Measurements from ENCODE around the gene FARS2. TPM values are rescaled to one million over a fixed set of nuclear protein-coding genes. Genes with fewer than 3 reads are reported as not detected.

FARS2 gene
- total and polyA plus RNA-seq, 2 donors (not counting 3 experiments of a cell fraction or from before 2014, with no cell fraction given): 20.2 to 20.5 TPM

DNA sequence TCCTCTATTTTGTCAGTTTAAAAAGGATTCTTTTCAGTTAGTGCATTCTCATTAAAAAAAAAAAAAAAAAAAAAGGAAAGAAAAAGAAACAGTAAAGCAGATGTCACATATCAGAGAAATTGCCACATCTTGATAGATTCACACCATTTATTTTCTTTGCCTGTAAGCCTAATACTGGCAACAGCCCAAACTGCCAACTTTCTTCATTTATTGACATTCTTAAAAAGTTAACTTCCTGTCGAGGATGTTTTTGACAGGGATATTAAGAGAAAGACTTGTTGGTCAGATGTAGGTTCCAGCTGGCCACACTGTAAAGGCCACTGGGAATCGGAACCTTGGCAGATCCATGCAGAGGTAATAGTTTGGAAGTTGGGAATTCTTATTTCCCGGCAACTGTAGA lies 412.8 kb downstream of the FARS2 start:
- no peaks in the 10 kb centered on the region for H3K9me1 ChIP-seq (replicated peaks; ENCODE audit: control insufficient read depth, extremely low read depth, insufficient read depth, low read length)
- no peaks in the 10 kb centered on the region for H4K20me1 ChIP-seq (replicated peaks; ENCODE audit: control insufficient read depth, extremely low read depth, insufficient read depth, low read length)
- H3K4me2 ChIP-seq (ENCODE audit: insufficient read depth, low read length): no peak overlapping the region
- POLR2A ChIA-PET: no interaction called here
- H3K36me3 ChIP-seq (ENCODE audit: control insufficient read depth in 2 of 2, extremely low read depth in 1 of 2, insufficient read depth in 2 of 2, low read length in 2 of 2): no peaks in the 10 kb centered on the region
- DNase-seq (ENCODE audit: low read depth, low spot score) (no peak), FAIRE-seq (no peak)
- H3K4me3 ChIP-seq (replicated peaks in 1 of 3; ENCODE audit: insufficient read depth in 1 of 3, low read depth in 1 of 3, low read length in 3 of 3): no peak overlapping the region
- BruUV-seq (replicated peaks): no TSS peak
- no peak overlapping the region for H3K9ac ChIP-seq (replicated peaks; ENCODE audit: extremely low read depth, insufficient read depth, low read length)
- no peaks in the 10 kb centered on the region for H3K4me1 ChIP-seq (ENCODE audit: control insufficient read depth, extremely low read depth, insufficient read depth, low read length)
- CTCF ChIA-PET: no interaction called here
- TF ChIP-seq GATA2 (IDR thresholded peaks at IDR 0.05; ENCODE audit: insufficient read depth, insufficient read length, low read depth, low read length) (no peak), MYC (IDR thresholded peaks at IDR 0.05; ENCODE audit: low read depth, low read length) (no peak)
- no peaks in the 10 kb centered on the region for H3K9me3 ChIP-seq (replicated peaks; ENCODE audit: control insufficient read depth, insufficient read depth, low read length)
- no peaks in the 10 kb centered on the region for H3K79me2 ChIP-seq (ENCODE audit: control insufficient read depth, insufficient read depth, low read length)
- H3K27ac ChIP-seq (ENCODE audit: insufficient read depth, low read depth, low read length): no peak overlapping the region
- intact Hi-C loops (cut with micrococcal nuclease): loop anchor here (5.0 kb wide), 1 partner anchor 202 kb away; no protein-coding TSS in a partner anchor
- no peaks in the 10 kb centered on the region for H3K27me3 ChIP-seq (ENCODE audit: control insufficient read depth in 2 of 2, insufficient read depth in 2 of 2, low read length in 2 of 2)
- H2AFZ ChIP-seq (ENCODE audit: low read depth, low read length): no peak overlapping the region
- dilution Hi-C loops (cut with MboI; ENCODE audit: extremely low pct_ligation_motif_present, low sequenced_read_pairs): no loop called here

DNA sequence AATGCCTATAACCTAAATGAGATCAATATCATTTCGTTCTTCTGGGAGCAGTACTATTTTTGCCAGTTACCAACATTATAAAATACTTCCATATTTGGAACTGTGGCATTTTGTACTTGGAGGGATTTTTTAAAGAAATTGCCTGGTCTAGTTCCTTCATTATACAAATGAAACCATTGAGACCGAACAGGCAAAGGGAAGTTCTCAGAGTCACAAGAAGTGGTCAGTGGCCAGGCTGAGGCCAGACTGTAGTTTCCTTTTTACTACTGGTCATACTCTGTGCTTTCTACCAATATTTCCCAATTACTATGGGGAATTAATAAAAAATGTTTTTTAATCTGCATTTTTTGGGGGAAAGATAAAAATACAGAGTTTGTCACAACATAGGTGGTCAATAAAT lies 413.4 kb downstream of the FARS2 start:
- no peak for TF ChIP-seq EZH2 (IDR thresholded peaks at IDR 0.05; ENCODE audit: borderline replicate concordance, low read depth, low read length, severe bottlenecking)
- no peak for TF ChIP-seq JUN (IDR thresholded peaks at IDR 0.05; ENCODE audit: borderline replicate concordance, insufficient read depth, insufficient read length, low read depth)
- no peak for TF ChIP-seq POLR2AphosphoS5 (IDR thresholded peaks at IDR 0.05; ENCODE audit: insufficient read depth, low read depth, low read length)
- no peak for TF ChIP-seq POLR2A (IDR thresholded peaks at IDR 0.05; ENCODE audit: low read depth, low read length)
- TF ChIP-seq, protein P1, sequence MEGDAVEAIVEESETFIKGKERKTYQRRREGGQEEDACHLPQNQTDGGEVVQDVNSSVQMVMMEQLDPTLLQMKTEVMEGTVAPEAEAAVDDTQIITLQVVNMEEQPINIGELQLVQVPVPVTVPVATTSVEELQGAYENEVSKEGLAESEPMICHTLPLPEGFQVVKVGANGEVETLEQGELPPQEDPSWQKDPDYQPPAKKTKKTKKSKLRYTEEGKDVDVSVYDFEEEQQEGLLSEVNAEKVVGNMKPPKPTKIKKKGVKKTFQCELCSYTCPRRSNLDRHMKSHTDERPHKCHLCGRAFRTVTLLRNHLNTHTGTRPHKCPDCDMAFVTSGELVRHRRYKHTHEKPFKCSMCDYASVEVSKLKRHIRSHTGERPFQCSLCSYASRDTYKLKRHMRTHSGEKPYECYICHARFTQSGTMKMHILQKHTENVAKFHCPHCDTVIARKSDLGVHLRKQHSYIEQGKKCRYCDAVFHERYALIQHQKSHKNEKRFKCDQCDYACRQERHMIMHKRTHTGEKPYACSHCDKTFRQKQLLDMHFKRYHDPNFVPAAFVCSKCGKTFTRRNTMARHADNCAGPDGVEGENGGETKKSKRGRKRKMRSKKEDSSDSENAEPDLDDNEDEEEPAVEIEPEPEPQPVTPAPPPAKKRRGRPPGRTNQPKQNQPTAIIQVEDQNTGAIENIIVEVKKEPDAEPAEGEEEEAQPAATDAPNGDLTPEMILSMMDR (IDR thresholded peaks at IDR 0.05; ENCODE audit: extremely low read depth in 1 of 2, insufficient read depth in 1 of 2, low read depth in 1 of 2, low read length in 2 of 2): no peak
- TF ChIP-seq FOS (IDR thresholded peaks at IDR 0.05; ENCODE audit: borderline replicate concordance, insufficient read depth, low read length): no peak
- TF ChIP-seq, protein P2, sequence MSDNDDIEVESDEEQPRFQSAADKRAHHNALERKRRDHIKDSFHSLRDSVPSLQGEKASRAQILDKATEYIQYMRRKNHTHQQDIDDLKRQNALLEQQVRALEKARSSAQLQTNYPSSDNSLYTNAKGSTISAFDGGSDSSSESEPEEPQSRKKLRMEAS (IDR thresholded peaks at IDR 0.05; ENCODE audit: insufficient read depth, insufficient read length): no peak
- no peak for TF ChIP-seq GATA2 (IDR thresholded peaks at IDR 0.05; ENCODE audit: insufficient read depth, insufficient read length, low read depth, low read length)
- TF ChIP-seq MYC (IDR thresholded peaks at IDR 0.05; ENCODE audit: low read depth, low read length): no peak
- no peaks in the 10 kb centered on the region for H3K27me3 ChIP-seq (ENCODE audit: control insufficient read depth in 2 of 2, insufficient read depth in 2 of 2, low read length in 2 of 2)
- dilution Hi-C loops (cut with MboI; ENCODE audit: extremely low pct_ligation_motif_present, low sequenced_read_pairs): no loop called here
- H3K79me2 ChIP-seq (ENCODE audit: control insufficient read depth, insufficient read depth, low read length): no peaks in the 10 kb centered on the region
- no peak overlapping the region for H2AFZ ChIP-seq (ENCODE audit: low read depth, low read length)
- POLR2A ChIA-PET: no interaction called here
- H3K4me1 ChIP-seq (ENCODE audit: control insufficient read depth, extremely low read depth, insufficient read depth, low read length): no peaks in the 10 kb centered on the region
- H3K4me3 ChIP-seq (replicated peaks in 1 of 3; ENCODE audit: insufficient read depth in 1 of 3, low read depth in 1 of 3, low read length in 3 of 3): no peak overlapping the region
- BruUV-seq (replicated peaks): no TSS peak
- CTCF ChIA-PET: no interaction called here
- intact Hi-C loops (cut with micrococcal nuclease): loop anchor here (5.0 kb wide), 1 partner anchor 202 kb away; no protein-coding TSS in a partner anchor
- H3K9me3 ChIP-seq (replicated peaks; ENCODE audit: control insufficient read depth, insufficient read depth, low read length): no peaks in the 10 kb centered on the region
- H3K9me1 ChIP-seq (replicated peaks; ENCODE audit: control insufficient read depth, extremely low read depth, insufficient read depth, low read length): no peaks in the 10 kb centered on the region
- no peak for FAIRE-seq
- DNase-seq (ENCODE audit: low read depth, low spot score): no peak
- no peak overlapping the region for H3K9ac ChIP-seq (replicated peaks; ENCODE audit: extremely low read depth, insufficient read depth, low read length)
- no peaks in the 10 kb centered on the region for H3K36me3 ChIP-seq (ENCODE audit: control insufficient read depth in 2 of 2, extremely low read depth in 1 of 2, insufficient read depth in 2 of 2, low read length in 2 of 2)
- H4K20me1 ChIP-seq (replicated peaks; ENCODE audit: control insufficient read depth, extremely low read depth, insufficient read depth, low read length): no peaks in the 10 kb centered on the region
- no peak overlapping the region for H3K4me2 ChIP-seq (ENCODE audit: insufficient read depth, low read length)
- H3K27ac ChIP-seq (ENCODE audit: insufficient read depth, low read depth, low read length): no peak overlapping the region
